Endothelial cell of umbilical vein (primary cell): Measurements from ENCODE around the gene MYOCD. TPM values are rescaled to one million over a fixed set of nuclear protein-coding genes. Genes with fewer than 3 reads are reported as not detected.

Source experiments
- BruUV-seq: library from RNA; stranded (reverse); fragments of 400-500 nt; replicated peaks from 2 replicates; lab custom pipeline; 2021; lab: Mats Ljungman, UMichigan
- CTCF ChIA-PET: fragments of 300-600, 350-600 bp; sonication (Branson Sonifier 250); formaldehyde crosslinking; loops from one replicate; lab custom pipeline; 2021; ENCODE audit warnings: antibody characterized with exemption, inconsistent platforms; lab: Charles Lee
- POLR2A ChIA-PET: fragments of 300-600, 350-600 bp; sonication (Branson Sonifier 250); formaldehyde crosslinking; loops from one replicate; lab custom pipeline; 2021; ENCODE audit warnings: antibody characterized with exemption, inconsistent platforms; lab: Charles Lee
- DNase-seq: peaks from one replicate; pipeline ENCODE4 v3.0.0-alpha.2; 2011; ENCODE audit warnings: low read depth, low spot score
- FAIRE-seq: peaks from 2 replicates; lab custom pipeline; 2011; peaks lifted over from hg19 to GRCh38; lab: Jason Lieb, UNC
- H2AFZ ChIP-seq: 2 replicates; pipeline ENCODE4 v1.6.0; 2012; ENCODE audit warnings: low read depth, low read length, control low read depth, inconsistent platforms
- H3K27ac ChIP-seq: 2 replicates; pipeline ENCODE4 v1.5.1; 2011; ENCODE audit warnings: low read depth, mild to moderate bottlenecking, control low read depth, low read length, moderate library complexity; ENCODE audit not compliant: insufficient read depth
- H3K27me3 ChIP-seq, 2 experiments: 2 replicates each; pipeline versions ENCODE4 v1.6.0 to v1.6.1; 2011; ENCODE audit warnings: low read length in 2 of 2, mixed read lengths in 1 of 2; ENCODE audit not compliant: control insufficient read depth in 2 of 2, insufficient read depth in 2 of 2
- H3K36me3 ChIP-seq, 2 experiments: 2 replicates in 1 of 2; 3 replicates in 1 of 2; pipeline ENCODE4 v1.5.1; 2011; ENCODE audit warnings: low read length in 2 of 2, mild to moderate bottlenecking in 1 of 2, moderate library complexity in 1 of 2; ENCODE audit not compliant: control insufficient read depth in 2 of 2, insufficient read depth in 2 of 2; ENCODE audit errors: extremely low read depth in 1 of 2
- H3K4me1 ChIP-seq: 3 replicates; pipeline ENCODE4 v1.5.1; 2011; ENCODE audit warnings: mild to moderate bottlenecking, low read length; ENCODE audit not compliant: control insufficient read depth, insufficient read depth; ENCODE audit errors: extremely low read depth
- H3K4me2 ChIP-seq: 2 replicates; pipeline ENCODE4 v1.6.1; 2011; ENCODE audit warnings: low read length, control low read depth, mixed read lengths; ENCODE audit not compliant: insufficient read depth
- H3K4me3 ChIP-seq, 3 experiments: fragments of 200-600 bp in 1 of 3; sonication (generic), shearing (Covaris generic) in 1 of 3; replicated peaks in 1 of 3; 2 replicates each; pipeline ENCODE4 v1.5.1; 2011 to 2016; ENCODE audit warnings: control low read depth in 3 of 3, low read length in 3 of 3, mild to moderate bottlenecking in 2 of 3, inconsistent platforms in 1 of 3, low read depth in 1 of 3, moderate library complexity in 1 of 3; ENCODE audit not compliant: insufficient read depth in 1 of 3
- H3K79me2 ChIP-seq: 2 replicates; pipeline ENCODE4 v1.6.0; 2012; ENCODE audit warnings: low read length, inconsistent platforms; ENCODE audit not compliant: control insufficient read depth, insufficient read depth
- H3K9ac ChIP-seq: replicated peaks from 2 replicates; pipeline ENCODE3; 2011; ENCODE audit warnings: low read length, control low read depth; ENCODE audit not compliant: insufficient read depth; ENCODE audit errors: extremely low read depth
- H3K9me1 ChIP-seq: replicated peaks from 3 replicates; pipeline ENCODE4 v1.6.0; 2011; ENCODE audit warnings: mild to moderate bottlenecking, low read length; ENCODE audit not compliant: control insufficient read depth, insufficient read depth; ENCODE audit errors: extremely low read depth
- H3K9me3 ChIP-seq: replicated peaks from 2 replicates; pipeline ENCODE4 v1.5.1; 2012; ENCODE audit warnings: low read length, inconsistent platforms; ENCODE audit not compliant: control insufficient read depth, insufficient read depth
- H4K20me1 ChIP-seq: replicated peaks from 2 replicates; pipeline ENCODE3; 2011; ENCODE audit warnings: mild to moderate bottlenecking, low read length; ENCODE audit not compliant: control insufficient read depth, insufficient read depth; ENCODE audit errors: extremely low read depth
- EZH2 ChIP-seq: IDR thresholded peaks from 2 replicates; pipeline ENCODE4 v1.6.1; 2012; ENCODE audit warnings: borderline replicate concordance, low read depth, mild to moderate bottlenecking, moderate library complexity, low read length, inconsistent platforms; ENCODE audit not compliant: severe bottlenecking
- FOS ChIP-seq: IDR thresholded peaks from 2 replicates; pipeline ENCODE4 v1.6.1; 2011; ENCODE audit warnings: mild to moderate bottlenecking, low read length, moderate library complexity, borderline replicate concordance; ENCODE audit not compliant: insufficient read depth
- GATA2 ChIP-seq: IDR thresholded peaks from 2 replicates; pipeline ENCODE4 v1.7.0; 2011; ENCODE audit warnings: low read depth, mild to moderate bottlenecking, moderate library complexity, mixed read lengths, low read length; ENCODE audit not compliant: insufficient read length, insufficient read depth
- MYC ChIP-seq: IDR thresholded peaks from one replicate; pipeline ENCODE4 v1.6.1; 2011; ENCODE audit warnings: mild to moderate bottlenecking, low read depth, low read length
- POLR2A ChIP-seq: IDR thresholded peaks from 2 replicates; pipeline ENCODE4 v1.6.1; 2012; ENCODE audit warnings: low read depth, mild to moderate bottlenecking, control low read depth, low read length
- POLR2AphosphoS5 ChIP-seq: IDR thresholded peaks from 2 replicates; pipeline ENCODE4 v1.6.1; 2012; ENCODE audit warnings: low read depth, mild to moderate bottlenecking, control low read depth, low read length, moderate library complexity; ENCODE audit not compliant: insufficient read depth
- dilution Hi-C: fragments of 300-500 bp; cut with MboI; formaldehyde crosslinking; loops from one replicate; pipeline ENCODE4 v1.15.0; 2019; ENCODE audit warnings: low sequenced_read_pairs; ENCODE audit not compliant: extremely low pct_ligation_motif_present
- intact Hi-C: fragments of 100-400 bp; cut with micrococcal nuclease; formaldehyde crosslinking; loops from one replicate; pipeline ENCODE4 v1.10.0; 2022
- polyA plus RNA-seq, 4 experiments: library from polyadenylated mRNA; depleted of rRNA in 3 of 4; stranded (reverse) in 3 of 4; unstranded in 1 of 4; fragments of >200 nt; gene quantifications; 2 replicates each; pipeline versions ENCODE4 v1.2.1 to v1.2.3, GENCODE V29; 2011 to 2012; ENCODE audit warnings: missing spikeins in 1 of 4
- total RNA-seq: library from RNA; stranded (reverse); gene quantifications from 2 replicates; pipeline ENCODE4 v1.2.3, GENCODE V29; 2021
- TF ChIP-seq, protein P1 (sequence below): IDR thresholded peaks from 2 replicates; pipeline ENCODE4 v1.6.1; 2011; ENCODE audit not compliant: insufficient read depth, insufficient read length

MYOCD gene
- total and polyA plus RNA-seq, 2 donors (not counting 3 experiments of a cell fraction or from before 2014, with no cell fraction given) = not detected

DNA sequence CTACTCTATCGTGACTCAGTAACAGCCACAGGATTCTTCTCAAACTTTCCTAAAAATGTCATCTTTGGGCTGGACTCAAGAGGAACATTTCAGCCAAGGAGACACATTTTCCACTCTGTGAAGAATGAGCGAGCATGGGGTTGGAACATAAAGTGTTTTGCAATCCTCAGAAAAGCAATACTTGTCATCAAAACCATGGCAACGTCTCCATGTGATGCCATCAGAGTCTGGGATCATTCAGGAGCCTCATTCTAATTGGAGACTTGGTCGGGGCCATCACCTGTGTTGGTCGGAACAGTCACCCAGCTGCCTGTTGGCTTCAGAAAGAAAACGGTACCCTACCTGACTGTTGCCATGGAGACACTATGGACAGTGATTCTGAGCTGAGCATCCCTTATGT lies 25.5 kb downstream of the MYOCD start:
- no peak overlapping the region for H3K9ac ChIP-seq
- no peak overlapping the region for H3K27ac ChIP-seq
- no peaks in the 10 kb centered on the region for H3K27me3 ChIP-seq
- H3K9me1 ChIP-seq = no peaks in the 10 kb centered on the region
- ChIA-PET CTCF (no interaction called here), POLR2A (no interaction called here)
- H3K9me3 ChIP-seq = no peaks in the 10 kb centered on the region
- no peaks in the 10 kb centered on the region for H3K36me3 ChIP-seq
- no peaks in the 10 kb centered on the region for H3K4me1 ChIP-seq
- BruUV-seq = no TSS peak
- TF ChIP-seq, protein P1, sequence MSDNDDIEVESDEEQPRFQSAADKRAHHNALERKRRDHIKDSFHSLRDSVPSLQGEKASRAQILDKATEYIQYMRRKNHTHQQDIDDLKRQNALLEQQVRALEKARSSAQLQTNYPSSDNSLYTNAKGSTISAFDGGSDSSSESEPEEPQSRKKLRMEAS = no peak
- TF ChIP-seq EZH2 (no peak), FOS (no peak)
- no peaks in the 10 kb centered on the region for H4K20me1 ChIP-seq
- no peak overlapping the region for H2AFZ ChIP-seq
- FAIRE-seq = no peak
- no peak overlapping the region for H3K4me2 ChIP-seq
- no peaks in the 10 kb centered on the region for H3K79me2 ChIP-seq
- intact Hi-C loops = no loop called here
- DNase-seq = no peak
- H3K4me3 ChIP-seq = no peak overlapping the region
- dilution Hi-C loops = no loop called here

- intact Hi-C loops = no loop called here
- no peak for FAIRE-seq
- Histone ChIP-seq H4K20me1 (no peaks in the 10 kb centered on the region), H3K36me3 (no peaks in the 10 kb centered on the region), H3K27ac (no peak overlapping the region), H2AFZ (no peak overlapping the region), H3K4me1 (no peaks in the 10 kb centered on the region), H3K9me1 (no peaks in the 10 kb centered on the region), H3K9ac (no peak overlapping the region), H3K27me3 (no peaks in the 10 kb centered on the region), H3K4me2 (no peak overlapping the region), H3K79me2 (no peaks in the 10 kb centered on the region), H3K9me3 (no peaks in the 10 kb centered on the region), H3K4me3 (no peak overlapping the region)
- TF ChIP-seq GATA2 = no peak
- TF ChIP-seq POLR2A = no peak
- TF ChIP-seq POLR2AphosphoS5 = no peak
- TF ChIP-seq EZH2 = no peak
- no peak for TF ChIP-seq FOS
- TF ChIP-seq MYC = no peak
- no TSS peak for BruUV-seq
- no peak for DNase-seq
- dilution Hi-C loops = no loop called here
- ChIA-PET POLR2A (no interaction called here), CTCF (no interaction called here)
These were observed 27.9 kb downstream of the MYOCD start for GRCh38 chr17:12693640-12694039.
